GM23338 (cell line): ENCODE data around the gene EIF4G3. TPM values are rescaled to one million over a fixed set of nuclear protein-coding genes. Genes with fewer than 3 reads are reported as not detected.

Experiments
- ATAC-seq: fragments of 200-7000 bp; cut with Tn5 transposase; 3 replicates; pipeline ENCODE4 v1.9.1; 2020
- DNase-seq: peaks from one replicate; pipeline ENCODE4 v3.0.0-alpha.2; 2015; ENCODE audit warnings: low spot score
- H2AFZ ChIP-seq: fragments of 200-600 bp; sonication (generic); 2 replicates; pipeline ENCODE4 v1.8.0; 2016; ENCODE audit warnings: antibody characterized with exemption, mild to moderate bottlenecking, moderate library complexity
- H3F3A ChIP-seq: fragments of 200-600 bp; sonication (generic); replicated peaks from 2 replicates; pipeline ENCODE4 v1.8.0; 2017; ENCODE audit warnings: antibody characterized with exemption, mixed run types, low read depth
- H3K27ac ChIP-seq: fragments of 200-600 bp; sonication (generic); 2 replicates; pipeline ENCODE4 v1.6.1; 2016; ENCODE audit warnings: low read depth
- H3K27me3 ChIP-seq: fragments of 200-600 bp; sonication (generic); 2 replicates; pipeline ENCODE4 v1.8.0; 2016; ENCODE audit warnings: mild to moderate bottlenecking, mixed run types, moderate library complexity; ENCODE audit not compliant: insufficient read depth
- H3K36me3 ChIP-seq: fragments of 200-600 bp; sonication (generic); 2 replicates; pipeline ENCODE4 v1.8.0; 2016; ENCODE audit warnings: mild to moderate bottlenecking; ENCODE audit not compliant: insufficient read depth
- H3K4me1 ChIP-seq: fragments of 200-600 bp; sonication (generic); 2 replicates; pipeline ENCODE4 v1.8.0; 2016; ENCODE audit warnings: mild to moderate bottlenecking, moderate library complexity; ENCODE audit not compliant: insufficient read depth
- H3K4me2 ChIP-seq: fragments of 200-600 bp; sonication (generic); 2 replicates; pipeline ENCODE4 v1.7.1; 2017; ENCODE audit warnings: mixed run types
- H3K4me3 ChIP-seq: fragments of 200-600 bp; sonication (generic); 2 replicates; pipeline ENCODE4 v1.6.1; 2016; ENCODE audit warnings: mixed run types
- H3K79me2 ChIP-seq: fragments of 200-600 bp; sonication (generic); replicated peaks from 2 replicates; pipeline ENCODE4 v1.8.0; 2017; ENCODE audit warnings: mild to moderate bottlenecking; ENCODE audit not compliant: insufficient read depth
- H3K9me2 ChIP-seq: fragments of 200-600 bp; sonication (generic); 2 replicates; pipeline ENCODE4 v1.8.0; 2017; ENCODE audit not compliant: insufficient read depth
- H4K20me1 ChIP-seq: fragments of 200-600 bp; sonication (generic); replicated peaks from 2 replicates; pipeline ENCODE4 v1.8.0; 2017; ENCODE audit warnings: mild to moderate bottlenecking; ENCODE audit not compliant: insufficient read depth
- H3K27ac Mint-ChIP-seq: 2 replicates; pipeline ENCODE4 v1.8.0; 2020; ENCODE audit warnings: inconsistent platforms, mild to moderate bottlenecking, moderate library complexity, mixed read lengths
- H3K27me3 Mint-ChIP-seq: 3 replicates; pipeline ENCODE4 v1.8.0; 2022; ENCODE audit warnings: low read depth, mild to moderate bottlenecking, moderate library complexity, mixed read lengths, inconsistent platforms; ENCODE audit not compliant: insufficient read depth, poor library complexity
- H3K36me3 Mint-ChIP-seq: 3 replicates; pipeline ENCODE4 v1.8.0; 2021; ENCODE audit warnings: low read depth, mild to moderate bottlenecking, inconsistent platforms, moderate library complexity, mixed read lengths
- H3K4me1 Mint-ChIP-seq: 3 replicates; pipeline ENCODE4 v1.8.0; 2020; ENCODE audit warnings: mild to moderate bottlenecking, inconsistent platforms, mixed read lengths
- H3K4me3 Mint-ChIP-seq: 3 replicates; pipeline ENCODE4 v1.8.0; 2021; ENCODE audit warnings: moderate library complexity, mild to moderate bottlenecking, inconsistent platforms, mixed read lengths
- H3K9me3 Mint-ChIP-seq: 3 replicates; pipeline ENCODE4 v1.8.0; 2020; ENCODE audit warnings: moderate library complexity, mild to moderate bottlenecking, inconsistent platforms, mixed read lengths
- EZH2 ChIP-seq: fragments of 200-600 bp; sonication (generic); IDR thresholded peaks from one replicate; pipeline ENCODE4 v1.8.0; 2017; ENCODE audit warnings: antibody characterized with exemption, mild to moderate bottlenecking, low read depth; ENCODE audit not compliant: unreplicated experiment
- JUNB ChIP-seq: IDR thresholded peaks from one replicate; pipeline ENCODE4 v1.6.1; 2016; ENCODE audit warnings: antibody characterized with exemption; ENCODE audit not compliant: unreplicated experiment
- NANOG ChIP-seq: IDR thresholded peaks from 2 replicates; pipeline ENCODE4 v1.6.1; 2016; ENCODE audit warnings: antibody characterized with exemption, borderline replicate concordance
- POLR2AphosphoS5 ChIP-seq: IDR thresholded peaks from 2 replicates; pipeline ENCODE4 v1.6.1; 2016; ENCODE audit warnings: antibody characterized with exemption, low read depth
- polyA plus RNA-seq: library from polyadenylated mRNA; unstranded; fragments of >200 nt; fragmentation: Nextera tagmentation; extraction: Ambion mirVana; gene quantifications from 2 replicates; pipeline ENCODE4 v1.2.1, GENCODE V29; 2016
- total RNA-seq: library from RNA; depleted of rRNA; stranded (reverse); fragments of >200 nt; shearing (Covaris generic); gene quantifications from 2 replicates; pipeline ENCODE4 v1.2.3, GENCODE V29; 2014
- TF ChIP-seq, protein P1 (sequence below): IDR thresholded peaks from 2 replicates; pipeline ENCODE4 v1.6.1; 2016; ENCODE audit warnings: antibody characterized with exemption
- TF ChIP-seq, protein P2 (sequence below): IDR thresholded peaks from one replicate; pipeline ENCODE4 v1.6.1; 2018; ENCODE audit warnings: antibody characterized with exemption; ENCODE audit not compliant: unreplicated experiment
- TF ChIP-seq, protein P3 (sequence below), 2 experiments: fragments of 200-600 bp in 1 of 2; sonication (generic) in 1 of 2; conservative IDR thresholded peaks; 2 replicates each; pipeline versions ENCODE4 v1.5.1 to v1.6.1; 2016 to 2017; ENCODE audit warnings: antibody characterized with exemption in 2 of 2, low read depth in 2 of 2, mild to moderate bottlenecking in 2 of 2, moderate library complexity in 1 of 2
- TF ChIP-seq, protein P4 (sequence below): fragments of 250-450 bp; sonication (Bioruptor Pico); IDR thresholded peaks from 2 replicates; pipeline ENCODE4 v1.5.0; 2020; ENCODE audit warnings: mild to moderate bottlenecking, moderate library complexity

The EIF4G3 gene
- total and polyA plus RNA-seq, 2 experiments from 2014 or later: 37.9 to 68.1 TPM

DNA sequence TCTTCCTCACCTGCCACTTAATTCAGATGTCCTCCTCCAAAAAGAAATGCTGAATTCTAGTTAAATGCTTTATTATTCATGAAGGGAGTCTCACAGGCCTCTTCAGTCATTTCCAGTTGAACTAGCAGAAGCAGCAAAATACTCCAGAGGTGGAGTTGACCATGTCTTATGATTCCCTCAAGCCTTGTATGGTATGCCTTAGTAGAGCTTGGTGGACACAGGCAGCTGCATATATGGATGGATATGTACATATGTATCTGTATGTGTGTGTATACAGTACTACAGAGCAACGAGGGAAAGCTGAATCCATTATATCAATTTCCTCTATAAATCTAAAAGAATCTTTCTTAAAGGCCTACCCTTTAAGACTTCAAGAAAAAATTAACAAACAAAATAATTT lies 306.0 kb downstream of the EIF4G3 start (continued):
- TF ChIP-seq, protein P1, sequence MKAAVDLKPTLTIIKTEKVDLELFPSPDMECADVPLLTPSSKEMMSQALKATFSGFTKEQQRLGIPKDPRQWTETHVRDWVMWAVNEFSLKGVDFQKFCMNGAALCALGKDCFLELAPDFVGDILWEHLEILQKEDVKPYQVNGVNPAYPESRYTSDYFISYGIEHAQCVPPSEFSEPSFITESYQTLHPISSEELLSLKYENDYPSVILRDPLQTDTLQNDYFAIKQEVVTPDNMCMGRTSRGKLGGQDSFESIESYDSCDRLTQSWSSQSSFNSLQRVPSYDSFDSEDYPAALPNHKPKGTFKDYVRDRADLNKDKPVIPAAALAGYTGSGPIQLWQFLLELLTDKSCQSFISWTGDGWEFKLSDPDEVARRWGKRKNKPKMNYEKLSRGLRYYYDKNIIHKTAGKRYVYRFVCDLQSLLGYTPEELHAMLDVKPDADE: no peak
- TF ChIP-seq JUNB (no peak), EZH2 (no peak), NANOG (no peak)
- TF ChIP-seq, protein P2, sequence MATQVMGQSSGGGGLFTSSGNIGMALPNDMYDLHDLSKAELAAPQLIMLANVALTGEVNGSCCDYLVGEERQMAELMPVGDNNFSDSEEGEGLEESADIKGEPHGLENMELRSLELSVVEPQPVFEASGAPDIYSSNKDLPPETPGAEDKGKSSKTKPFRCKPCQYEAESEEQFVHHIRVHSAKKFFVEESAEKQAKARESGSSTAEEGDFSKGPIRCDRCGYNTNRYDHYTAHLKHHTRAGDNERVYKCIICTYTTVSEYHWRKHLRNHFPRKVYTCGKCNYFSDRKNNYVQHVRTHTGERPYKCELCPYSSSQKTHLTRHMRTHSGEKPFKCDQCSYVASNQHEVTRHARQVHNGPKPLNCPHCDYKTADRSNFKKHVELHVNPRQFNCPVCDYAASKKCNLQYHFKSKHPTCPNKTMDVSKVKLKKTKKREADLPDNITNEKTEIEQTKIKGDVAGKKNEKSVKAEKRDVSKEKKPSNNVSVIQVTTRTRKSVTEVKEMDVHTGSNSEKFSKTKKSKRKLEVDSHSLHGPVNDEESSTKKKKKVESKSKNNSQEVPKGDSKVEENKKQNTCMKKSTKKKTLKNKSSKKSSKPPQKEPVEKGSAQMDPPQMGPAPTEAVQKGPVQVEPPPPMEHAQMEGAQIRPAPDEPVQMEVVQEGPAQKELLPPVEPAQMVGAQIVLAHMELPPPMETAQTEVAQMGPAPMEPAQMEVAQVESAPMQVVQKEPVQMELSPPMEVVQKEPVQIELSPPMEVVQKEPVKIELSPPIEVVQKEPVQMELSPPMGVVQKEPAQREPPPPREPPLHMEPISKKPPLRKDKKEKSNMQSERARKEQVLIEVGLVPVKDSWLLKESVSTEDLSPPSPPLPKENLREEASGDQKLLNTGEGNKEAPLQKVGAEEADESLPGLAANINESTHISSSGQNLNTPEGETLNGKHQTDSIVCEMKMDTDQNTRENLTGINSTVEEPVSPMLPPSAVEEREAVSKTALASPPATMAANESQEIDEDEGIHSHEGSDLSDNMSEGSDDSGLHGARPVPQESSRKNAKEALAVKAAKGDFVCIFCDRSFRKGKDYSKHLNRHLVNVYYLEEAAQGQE: no peak
- TF ChIP-seq, protein P3, sequence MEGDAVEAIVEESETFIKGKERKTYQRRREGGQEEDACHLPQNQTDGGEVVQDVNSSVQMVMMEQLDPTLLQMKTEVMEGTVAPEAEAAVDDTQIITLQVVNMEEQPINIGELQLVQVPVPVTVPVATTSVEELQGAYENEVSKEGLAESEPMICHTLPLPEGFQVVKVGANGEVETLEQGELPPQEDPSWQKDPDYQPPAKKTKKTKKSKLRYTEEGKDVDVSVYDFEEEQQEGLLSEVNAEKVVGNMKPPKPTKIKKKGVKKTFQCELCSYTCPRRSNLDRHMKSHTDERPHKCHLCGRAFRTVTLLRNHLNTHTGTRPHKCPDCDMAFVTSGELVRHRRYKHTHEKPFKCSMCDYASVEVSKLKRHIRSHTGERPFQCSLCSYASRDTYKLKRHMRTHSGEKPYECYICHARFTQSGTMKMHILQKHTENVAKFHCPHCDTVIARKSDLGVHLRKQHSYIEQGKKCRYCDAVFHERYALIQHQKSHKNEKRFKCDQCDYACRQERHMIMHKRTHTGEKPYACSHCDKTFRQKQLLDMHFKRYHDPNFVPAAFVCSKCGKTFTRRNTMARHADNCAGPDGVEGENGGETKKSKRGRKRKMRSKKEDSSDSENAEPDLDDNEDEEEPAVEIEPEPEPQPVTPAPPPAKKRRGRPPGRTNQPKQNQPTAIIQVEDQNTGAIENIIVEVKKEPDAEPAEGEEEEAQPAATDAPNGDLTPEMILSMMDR (conservative IDR thresholded peaks at IDR 0.05; ENCODE audit: low read depth in 2 of 2): no peak

DNA sequence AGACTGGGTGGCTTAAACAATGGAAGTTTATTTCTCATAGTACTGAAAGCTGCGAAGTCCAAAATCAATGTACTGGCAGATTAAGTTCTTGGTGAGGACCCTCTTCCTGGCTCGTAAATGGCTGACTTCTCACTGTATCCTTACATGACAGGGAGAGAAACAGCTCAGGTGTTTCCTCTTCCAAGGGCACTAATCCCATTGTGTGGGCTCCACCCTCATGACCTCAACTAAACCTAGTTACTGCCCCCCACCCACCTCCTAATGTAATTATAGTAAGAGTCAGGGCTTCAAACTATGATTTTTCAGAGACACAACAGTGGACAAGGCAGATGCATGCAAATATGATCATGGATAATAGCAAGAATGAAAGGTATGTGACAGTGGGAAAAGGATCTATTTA lies 308.4 kb downstream of the EIF4G3 start:
- H3K9me3 Mint-ChIP-seq: no peaks in the 10 kb centered on the region
- Histone ChIP-seq H3K9me2 (no peaks in the 10 kb centered on the region), H4K20me1 (no peaks in the 10 kb centered on the region; the same call in none of the 2 replicates), H3K4me1 (no peaks in the 10 kb centered on the region), H3F3A (no peaks in the 10 kb centered on the region), H2AFZ (no peak overlapping the region), H3K27ac (no peak overlapping the region), H3K27me3 (no peaks in the 10 kb centered on the region), H3K4me2 (no peak overlapping the region), H3K79me2 (no peaks in the 10 kb centered on the region), H3K36me3 (peaks cover 18% of the 10 kb centered on the region), H3K4me3 (no peak overlapping the region)
- no peak overlapping the region for H3K4me3 Mint-ChIP-seq
- no peaks in the 10 kb centered on the region for H3K4me1 Mint-ChIP-seq
- DNase-seq: no peak
- ATAC-seq: no peak
- H3K27me3 Mint-ChIP-seq: peaks cover 3% of the 10 kb centered on the region
- peaks cover 15% of the 10 kb centered on the region for H3K36me3 Mint-ChIP-seq
- H3K27ac Mint-ChIP-seq: no peak overlapping the region
- no peak for TF ChIP-seq JUNB
- TF ChIP-seq, protein P4, sequence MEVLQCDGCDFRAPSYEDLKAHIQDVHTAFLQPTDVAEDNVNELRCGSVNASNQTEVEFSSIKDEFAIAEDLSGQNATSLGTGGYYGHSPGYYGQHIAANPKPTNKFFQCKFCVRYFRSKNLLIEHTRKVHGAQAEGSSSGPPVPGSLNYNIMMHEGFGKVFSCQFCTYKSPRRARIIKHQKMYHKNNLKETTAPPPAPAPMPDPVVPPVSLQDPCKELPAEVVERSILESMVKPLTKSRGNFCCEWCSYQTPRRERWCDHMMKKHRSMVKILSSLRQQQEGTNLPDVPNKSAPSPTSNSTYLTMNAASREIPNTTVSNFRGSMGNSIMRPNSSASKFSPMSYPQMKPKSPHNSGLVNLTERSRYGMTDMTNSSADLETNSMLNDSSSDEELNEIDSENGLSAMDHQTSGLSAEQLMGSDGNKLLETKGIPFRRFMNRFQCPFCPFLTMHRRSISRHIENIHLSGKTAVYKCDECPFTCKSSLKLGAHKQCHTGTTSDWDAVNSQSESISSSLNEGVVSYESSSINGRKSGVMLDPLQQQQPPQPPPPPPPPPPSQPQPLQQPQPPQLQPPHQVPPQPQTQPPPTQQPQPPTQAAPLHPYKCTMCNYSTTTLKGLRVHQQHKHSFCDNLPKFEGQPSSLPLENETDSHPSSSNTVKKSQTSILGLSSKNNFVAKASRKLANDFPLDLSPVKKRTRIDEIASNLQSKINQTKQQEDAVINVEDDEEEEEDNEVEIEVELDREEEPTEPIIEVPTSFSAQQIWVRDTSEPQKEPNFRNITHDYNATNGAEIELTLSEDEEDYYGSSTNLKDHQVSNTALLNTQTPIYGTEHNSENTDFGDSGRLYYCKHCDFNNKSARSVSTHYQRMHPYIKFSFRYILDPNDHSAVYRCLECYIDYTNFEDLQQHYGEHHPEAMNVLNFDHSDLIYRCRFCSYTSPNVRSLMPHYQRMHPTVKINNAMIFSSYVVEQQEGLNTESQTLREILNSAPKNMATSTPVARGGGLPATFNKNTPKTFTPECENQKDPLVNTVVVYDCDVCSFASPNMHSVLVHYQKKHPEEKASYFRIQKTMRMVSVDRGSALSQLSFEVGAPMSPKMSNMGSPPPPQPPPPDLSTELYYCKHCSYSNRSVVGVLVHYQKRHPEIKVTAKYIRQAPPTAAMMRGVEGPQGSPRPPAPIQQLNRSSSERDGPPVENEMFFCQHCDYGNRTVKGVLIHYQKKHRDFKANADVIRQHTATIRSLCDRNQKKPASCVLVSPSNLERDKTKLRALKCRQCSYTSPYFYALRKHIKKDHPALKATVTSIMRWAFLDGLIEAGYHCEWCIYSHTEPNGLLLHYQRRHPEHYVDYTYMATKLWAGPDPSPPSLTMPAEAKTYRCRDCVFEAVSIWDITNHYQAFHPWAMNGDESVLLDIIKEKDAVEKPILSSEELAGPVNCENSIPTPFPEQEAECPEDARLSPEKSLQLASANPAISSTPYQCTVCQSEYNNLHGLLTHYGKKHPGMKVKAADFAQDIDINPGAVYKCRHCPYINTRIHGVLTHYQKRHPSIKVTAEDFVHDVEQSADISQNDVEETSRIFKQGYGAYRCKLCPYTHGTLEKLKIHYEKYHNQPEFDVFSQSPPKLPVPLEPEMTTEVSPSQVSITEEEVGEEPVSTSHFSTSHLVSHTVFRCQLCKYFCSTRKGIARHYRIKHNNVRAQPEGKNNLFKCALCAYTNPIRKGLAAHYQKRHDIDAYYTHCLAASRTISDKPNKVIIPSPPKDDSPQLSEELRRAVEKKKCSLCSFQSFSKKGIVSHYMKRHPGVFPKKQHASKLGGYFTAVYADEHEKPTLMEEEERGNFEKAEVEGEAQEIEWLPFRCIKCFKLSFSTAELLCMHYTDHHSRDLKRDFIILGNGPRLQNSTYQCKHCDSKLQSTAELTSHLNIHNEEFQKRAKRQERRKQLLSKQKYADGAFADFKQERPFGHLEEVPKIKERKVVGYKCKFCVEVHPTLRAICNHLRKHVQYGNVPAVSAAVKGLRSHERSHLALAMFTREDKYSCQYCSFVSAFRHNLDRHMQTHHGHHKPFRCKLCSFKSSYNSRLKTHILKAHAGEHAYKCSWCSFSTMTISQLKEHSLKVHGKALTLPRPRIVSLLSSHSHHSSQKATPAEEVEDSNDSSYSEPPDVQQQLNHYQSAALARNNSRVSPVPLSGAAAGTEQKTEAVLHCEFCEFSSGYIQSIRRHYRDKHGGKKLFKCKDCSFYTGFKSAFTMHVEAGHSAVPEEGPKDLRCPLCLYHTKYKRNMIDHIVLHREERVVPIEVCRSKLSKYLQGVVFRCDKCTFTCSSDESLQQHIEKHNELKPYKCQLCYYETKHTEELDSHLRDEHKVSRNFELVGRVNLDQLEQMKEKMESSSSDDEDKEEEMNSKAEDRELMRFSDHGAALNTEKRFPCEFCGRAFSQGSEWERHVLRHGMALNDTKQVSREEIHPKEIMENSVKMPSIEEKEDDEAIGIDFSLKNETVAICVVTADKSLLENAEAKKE (CRISPR knock-in tag): no peak
- no peak for TF ChIP-seq POLR2AphosphoS5
- TF ChIP-seq EZH2: no peak
- TF ChIP-seq, protein P2: no peak
